GM21825 (cell line): ENCODE data around the gene AP5Z1.

Source experiments
- ATAC-seq: cut with Tn5 transposase; IDR thresholded peaks from one replicate; pipeline ENCODE4 v1.9.1; 2021; ENCODE audit warnings: mild to moderate bottlenecking, moderate library complexity; ENCODE audit not compliant: unreplicated experiment

Gene AP5Z1

GRCh38 chr7:4819560-4820404, 44.4 kb downstream of the AP5Z1 start:
- ATAC-seq, result no peak

DNA sequence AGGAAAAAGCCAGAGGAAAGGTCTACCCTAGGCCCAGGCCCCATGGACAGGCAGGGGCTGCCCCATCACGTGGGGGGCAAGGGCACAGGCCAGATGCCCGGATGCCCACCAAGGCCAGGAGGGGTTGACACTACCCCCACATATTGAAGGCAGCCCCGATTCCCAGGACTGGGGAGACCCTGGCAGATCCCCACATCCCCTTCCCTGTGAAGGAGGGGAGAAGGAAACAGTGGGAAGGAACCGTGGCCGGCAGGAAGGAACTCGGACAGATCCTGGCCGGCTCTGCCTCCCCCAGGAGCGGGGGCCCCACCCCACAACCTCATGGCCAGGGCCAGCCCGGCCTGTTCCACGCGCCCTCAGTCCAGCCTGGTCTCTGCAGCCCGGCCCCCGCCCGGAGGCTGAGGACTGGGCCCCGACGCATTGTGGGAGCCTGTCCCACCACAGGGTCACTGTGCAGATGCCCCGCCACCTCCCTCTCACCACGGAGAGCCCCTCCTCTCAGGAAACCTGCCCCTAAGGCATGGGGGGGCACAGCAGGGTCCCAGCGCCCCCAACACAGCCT, 45.1 kb downstream of the AP5Z1 start:
- ATAC-seq, result no peak

DNA sequence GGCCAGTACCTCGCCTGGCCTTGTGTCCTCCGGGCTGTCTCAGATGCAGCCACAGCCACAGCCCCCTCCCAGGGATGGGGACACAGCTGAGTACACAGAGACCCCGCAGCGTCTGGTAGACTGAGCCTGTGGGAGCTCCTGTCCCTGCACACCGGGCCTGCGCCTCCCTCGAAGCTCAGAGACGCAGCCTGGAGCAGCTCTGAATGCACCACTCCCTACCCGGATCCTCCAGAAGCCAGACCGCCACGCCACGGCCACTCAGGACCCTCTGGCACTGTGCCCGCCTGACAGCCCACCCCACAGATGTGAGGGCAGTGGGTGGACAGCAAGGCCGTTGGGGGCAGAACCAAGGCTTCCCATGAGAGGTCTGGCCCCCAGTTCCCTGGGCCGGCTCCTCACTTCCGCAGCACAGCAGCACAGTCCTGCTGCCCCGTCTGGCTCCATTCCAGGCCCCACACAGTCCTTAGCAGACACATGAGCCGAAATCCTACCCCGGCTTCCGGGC, 45.6 kb downstream of the AP5Z1 start:
- no peak for ATAC-seq

- ATAC-seq, result no peak
These were observed 47.3 kb downstream of the AP5Z1 start for GRCh38 chr7:4822677-4823076.

GRCh38 chr7:4823441-4824119, 48.2 kb downstream of the AP5Z1 start:
- ATAC-seq, result no peak

GRCh38 chr7:4824120-4824775, 48.8 kb downstream of the AP5Z1 start:
- ATAC-seq, result no peak

- no peak for ATAC-seq
These were observed 49.7 kb downstream of the AP5Z1 start for GRCh38 chr7:4825081-4825480.

DNA sequence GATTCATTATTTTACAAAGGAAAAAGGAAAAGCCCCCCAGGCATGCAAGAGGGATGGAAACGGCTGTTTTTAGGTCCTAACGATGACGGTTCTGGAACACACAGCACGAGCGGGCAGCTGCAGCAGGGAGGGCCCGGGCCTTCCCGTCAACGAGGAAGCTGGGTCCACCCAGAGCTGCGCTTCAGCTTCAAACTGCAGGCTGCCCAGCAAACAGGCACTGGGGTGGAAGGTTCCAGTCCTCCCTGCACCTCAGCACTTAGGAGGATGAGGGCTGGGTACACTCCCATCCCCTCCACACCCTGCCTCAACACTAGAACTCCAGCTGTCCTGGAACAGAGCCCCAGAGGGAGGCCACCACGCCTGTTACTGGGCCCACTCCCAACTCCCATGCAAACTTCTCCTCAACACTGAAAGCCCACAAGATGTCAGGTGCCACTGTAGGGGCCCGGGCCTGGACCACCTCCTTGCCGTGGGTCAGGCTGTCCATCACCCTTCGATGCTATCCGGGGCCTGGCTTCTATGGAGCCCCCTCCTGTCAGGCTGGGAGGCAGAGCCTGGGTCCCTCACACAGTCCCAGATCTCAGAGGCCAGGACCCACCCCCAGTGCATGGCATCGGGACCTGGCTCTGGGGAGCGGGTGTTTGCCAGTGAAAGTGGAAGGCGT, 53.4 kb downstream of the AP5Z1 start:
- ATAC-seq, result no peak

DNA sequence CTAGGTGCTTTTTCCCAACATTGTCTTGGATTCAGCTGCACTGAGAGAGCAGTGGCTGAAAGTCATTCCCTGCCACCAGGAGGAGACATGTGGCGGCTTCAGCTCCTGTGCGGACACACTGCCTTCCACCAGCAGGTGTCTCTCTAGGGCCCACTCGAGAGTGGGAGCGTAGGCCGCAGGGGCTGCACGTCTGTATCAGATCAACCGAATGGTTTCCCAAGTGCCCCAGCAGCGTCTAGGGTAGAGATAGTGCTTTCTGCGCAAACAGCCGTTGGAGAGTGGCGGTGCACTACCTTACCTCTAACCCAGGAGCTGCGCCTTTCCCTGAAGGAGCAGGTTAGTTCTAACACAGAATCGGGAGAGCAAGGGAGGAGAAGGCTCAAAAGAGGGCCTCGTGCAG, 54.8 kb downstream of the AP5Z1 start:
- no peak for ATAC-seq

DNA sequence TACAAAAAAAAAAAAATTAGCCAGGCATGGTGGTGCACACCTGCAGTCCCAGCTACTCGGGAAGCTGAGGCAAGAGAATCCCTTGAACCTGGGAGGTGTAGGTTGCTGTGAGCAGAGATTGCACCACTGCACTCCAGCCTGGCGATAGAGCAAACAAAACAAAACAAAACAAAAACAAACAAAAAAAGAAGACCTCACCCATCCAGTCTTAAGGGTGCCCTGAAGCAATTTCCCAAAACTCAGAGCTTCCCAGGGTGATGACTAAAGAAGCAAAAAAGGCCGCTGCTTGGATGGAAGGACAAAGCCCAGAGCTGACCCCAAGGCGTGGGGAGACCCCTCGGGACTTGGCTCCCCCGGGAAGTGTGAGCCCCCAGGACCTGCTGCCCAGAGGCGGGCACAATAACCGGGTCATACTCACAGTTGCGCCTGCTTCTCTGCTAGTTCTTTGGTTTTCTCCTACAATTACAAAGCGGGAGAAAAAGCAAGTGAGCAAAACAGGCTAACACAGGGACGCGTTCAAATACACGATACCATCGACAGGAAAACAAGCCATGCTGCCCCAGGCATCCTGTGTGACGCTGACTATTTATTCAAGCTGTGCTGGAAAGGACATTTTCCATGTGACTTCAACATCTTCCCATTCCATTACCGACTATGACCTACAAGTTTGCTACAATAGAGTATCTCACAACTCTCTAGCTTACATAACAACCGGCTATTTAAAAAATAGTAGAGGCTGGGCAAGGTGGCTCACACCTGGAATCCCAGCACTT, 56.5 kb downstream of the AP5Z1 start:
- ATAC-seq, result no peak

DNA sequence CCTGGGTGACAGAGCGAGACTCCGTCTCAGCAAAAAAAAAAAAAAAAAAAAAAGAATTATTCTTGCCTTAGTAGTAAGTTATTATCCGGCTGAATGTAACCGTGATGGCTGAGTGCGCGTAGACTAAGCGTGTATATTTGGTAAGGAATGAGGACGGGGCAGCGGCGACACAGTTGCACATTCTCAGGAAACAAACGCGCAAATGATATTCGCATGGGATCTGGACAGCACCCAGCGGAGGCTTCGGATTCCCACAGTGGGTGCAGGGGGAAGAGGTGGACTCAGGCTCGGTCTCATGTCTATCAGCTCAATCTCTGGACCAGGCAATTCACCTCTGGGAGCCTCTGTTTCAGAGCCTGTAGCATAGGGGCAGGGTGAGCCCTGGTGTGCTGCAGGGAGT, 57.3 kb downstream of the AP5Z1 start:
- no peak for ATAC-seq

GRCh38 chr7:4833176-4833575, 57.8 kb downstream of the AP5Z1 start:
- no peak for ATAC-seq

DNA sequence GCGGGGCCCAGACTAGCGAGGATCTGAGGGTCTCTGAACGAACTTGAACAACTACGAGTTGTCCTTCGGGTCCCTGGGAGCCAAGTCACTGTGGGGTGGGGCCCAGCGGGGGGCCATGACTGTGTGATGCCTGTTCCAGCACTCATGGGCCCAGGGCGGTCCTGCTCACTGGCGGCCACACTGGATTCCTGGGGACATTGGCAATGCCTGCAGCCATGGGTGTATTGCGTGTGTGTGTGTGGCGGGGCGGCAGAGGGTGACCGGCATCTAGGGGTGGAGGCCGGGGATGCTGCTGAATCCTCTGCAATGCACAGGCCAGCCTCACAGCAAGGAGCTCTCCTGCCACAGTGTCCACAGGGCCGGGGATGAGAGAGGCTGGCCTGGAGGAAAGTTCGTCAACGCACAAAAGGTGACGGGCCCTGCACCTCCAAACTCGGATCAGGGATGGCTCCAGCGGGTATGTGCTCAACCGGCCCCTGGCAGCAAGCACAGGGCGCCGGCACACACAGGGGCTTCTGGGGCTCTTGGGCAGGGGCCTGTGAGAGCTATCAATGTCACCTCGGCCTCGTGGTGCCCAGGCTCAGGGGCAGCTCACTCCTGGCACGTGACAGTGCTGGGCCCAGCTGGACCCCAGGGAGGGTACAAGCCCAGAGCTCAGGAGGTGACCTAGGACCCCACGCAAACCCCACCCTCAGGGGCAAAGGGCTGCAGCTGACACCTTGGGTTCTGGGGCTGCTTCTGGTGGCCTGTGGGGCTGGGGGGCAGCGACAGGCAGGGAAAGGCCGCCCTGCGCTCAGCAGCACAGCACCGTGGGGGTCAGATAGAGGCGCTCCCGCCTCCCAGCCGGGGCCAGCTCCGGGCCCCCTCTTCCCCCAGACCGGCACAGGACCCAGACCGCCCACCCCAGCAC, 58.5 kb downstream of the AP5Z1 start:
- no peak for ATAC-seq

- ATAC-seq, result no peak
These were observed 59.4 kb downstream of the AP5Z1 start for GRCh38 chr7:4834601-4835397.

DNA sequence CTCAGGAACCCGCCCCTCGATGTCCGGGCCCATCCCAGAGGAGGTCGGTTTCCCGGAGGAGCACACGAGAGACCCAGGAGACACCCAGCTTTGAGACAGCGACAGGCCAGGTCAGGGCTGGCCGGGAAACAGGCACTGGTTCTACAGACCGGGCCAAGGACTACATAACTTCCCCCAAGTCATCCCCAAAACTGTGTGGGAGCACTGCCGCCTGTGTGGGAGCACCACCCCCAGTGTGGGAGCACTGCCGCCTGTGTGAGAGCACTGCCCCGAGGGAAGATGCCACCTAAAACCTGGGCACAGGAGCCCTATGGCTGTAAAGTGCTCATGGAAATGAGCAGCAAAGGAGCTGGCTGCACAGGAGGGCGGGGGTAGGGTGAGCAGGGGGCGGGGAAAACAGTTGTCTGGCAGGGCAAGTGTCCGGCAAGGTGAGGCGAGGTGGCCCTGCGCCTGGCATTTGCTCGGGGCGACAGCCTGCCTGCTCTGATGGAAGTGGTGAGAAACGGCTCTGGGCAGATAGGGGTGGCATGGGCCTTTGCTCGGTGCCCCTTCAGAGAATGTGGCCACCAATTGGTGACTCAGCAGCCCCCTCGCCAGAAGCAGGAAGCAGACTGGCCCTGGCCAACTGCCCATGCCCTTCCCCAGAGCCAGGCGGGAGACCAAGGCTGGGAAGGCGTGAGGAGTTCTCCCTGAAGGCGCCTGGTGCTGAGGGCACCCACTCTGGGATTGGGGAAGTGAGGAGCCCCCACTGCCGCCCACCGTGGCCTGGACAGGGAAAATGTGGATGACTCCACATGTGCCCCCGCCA, 60.2 kb downstream of the AP5Z1 start:
- ATAC-seq, result no peak

DNA sequence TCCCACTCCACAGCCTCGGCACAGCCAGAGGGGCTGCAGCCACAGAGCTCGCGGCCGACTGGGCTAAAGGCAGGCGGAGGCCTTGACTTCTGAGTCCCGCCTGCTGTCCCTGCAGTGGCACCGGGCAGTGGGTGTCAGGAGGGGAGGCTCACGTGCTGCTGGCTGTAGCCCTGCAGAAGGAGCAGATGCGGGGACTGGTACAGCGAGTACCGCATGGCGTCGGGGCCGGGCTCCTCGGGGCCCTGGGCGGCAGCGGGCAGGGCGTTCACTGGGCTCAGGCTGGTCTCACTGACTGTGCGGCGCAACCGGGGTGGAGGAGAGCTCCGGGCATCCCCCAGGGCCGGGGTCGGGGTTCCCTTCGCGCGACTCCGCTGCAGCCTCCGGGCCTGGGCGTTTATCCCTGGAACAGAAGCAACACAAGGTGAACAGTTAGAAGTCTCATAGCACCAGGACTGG, 60.8 kb downstream of the AP5Z1 start:
- no peak for ATAC-seq

DNA sequence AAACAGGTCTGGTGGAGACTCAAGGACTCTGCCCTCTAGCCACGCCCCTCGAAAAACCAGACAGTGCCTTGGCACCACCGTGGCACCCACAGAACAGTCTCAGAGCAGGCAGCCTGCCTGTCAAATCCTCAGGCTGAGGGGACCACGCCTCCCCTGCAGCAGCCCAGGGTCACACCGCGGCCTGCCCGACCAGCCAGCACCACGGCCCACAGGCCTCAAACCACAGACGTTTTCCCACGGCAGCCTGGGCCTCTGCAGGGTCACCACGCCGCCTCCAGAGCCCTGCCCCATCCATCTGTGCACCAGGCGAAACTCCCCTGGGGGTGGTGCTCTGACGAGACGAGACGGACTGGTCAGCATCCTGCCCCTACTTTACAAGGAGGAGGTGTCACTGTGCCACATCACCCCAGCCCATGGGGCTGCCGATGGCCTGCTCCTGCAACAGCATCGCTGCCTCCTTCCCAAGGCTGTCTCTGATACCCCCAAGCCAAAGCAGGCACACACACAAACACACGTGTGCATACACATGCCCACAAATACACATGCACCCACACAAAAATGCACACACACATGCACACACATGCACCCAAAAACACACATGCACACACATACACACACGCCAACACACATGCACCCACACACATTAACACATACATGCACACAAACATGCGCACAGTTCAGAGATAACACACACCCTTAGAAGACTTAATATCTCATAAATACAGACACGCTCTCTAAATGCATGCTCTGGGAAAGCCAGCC, 61.8 kb downstream of the AP5Z1 start:
- no peak for ATAC-seq
